Stimulated activated CD4-positive, alpha-beta T cell treated with anti-CD3 and anti-CD28 coated beads, TNF-alpha, amount 100 ng/mL, for 4 hours (primary cell): ENCODE results near the gene HMGA1.

Experiments used
- DNase-seq, 3 experiments: peaks; one replicate each; pipeline ENCODE4 v3.0.0-alpha.2; 2020; ENCODE audit warnings: low read depth in 3 of 3

HMGA1 gene

GRCh38 chr6:34292954-34293353 lies 56.3 kb downstream of the HMGA1 start:
- DNase-seq = no peak

GRCh38 chr6:34295721-34296120 lies 59.0 kb downstream of the HMGA1 start:
- DNase-seq = no peak
